HG02571 (cell line): ENCODE results near the gene PHOX2B.

ENCODE experiments used
- ATAC-seq: cut with Tn5 transposase; IDR thresholded peaks from one replicate; pipeline ENCODE4 v1.9.1; 2021; ENCODE audit warnings: mild to moderate bottlenecking, moderate library complexity; ENCODE audit not compliant: unreplicated experiment

Gene PHOX2B

DNA sequence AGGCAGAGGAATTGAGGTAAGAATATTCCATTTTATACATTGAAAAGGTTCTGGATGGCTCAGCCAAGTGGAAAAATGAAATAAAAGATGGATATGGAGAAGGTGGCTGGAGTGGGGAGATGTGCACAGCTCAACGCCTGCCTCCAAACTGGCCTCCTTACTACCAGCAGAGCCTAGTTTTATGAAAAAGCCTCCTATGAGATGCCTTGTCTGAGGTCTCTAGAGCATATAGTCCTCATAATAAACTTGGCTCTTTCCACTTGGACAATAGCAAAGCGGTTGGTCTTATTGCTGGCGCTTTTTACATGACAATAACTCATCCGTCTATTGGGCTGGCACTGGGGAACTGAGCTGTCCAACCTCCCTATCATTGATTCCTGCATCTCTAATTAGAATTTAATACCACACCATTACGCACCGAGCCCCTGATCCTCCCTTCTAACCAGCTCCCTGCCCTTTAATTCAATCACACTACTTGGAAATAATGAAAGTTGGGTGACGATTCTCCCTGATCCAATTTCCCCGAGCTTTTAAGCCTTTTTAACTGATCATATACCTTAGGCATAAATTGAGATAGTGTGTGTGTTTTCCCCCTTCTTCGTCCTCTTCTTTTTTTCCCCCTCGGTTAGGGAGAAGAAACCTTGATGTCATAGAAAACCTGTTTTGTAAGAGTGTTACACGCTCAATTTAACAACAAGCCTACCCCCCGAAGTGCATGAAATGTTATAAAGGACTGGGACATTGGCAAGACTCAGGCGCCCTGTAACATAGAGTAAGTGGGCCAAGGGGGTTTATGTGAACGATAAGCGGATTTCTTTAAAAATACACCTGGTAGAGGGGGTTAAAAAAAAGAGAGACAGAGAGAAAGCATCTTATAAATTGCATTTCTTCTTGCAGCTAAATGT is at the start of gene PHOX2B:
Gene PHOX2B, minus strand, starts transcription at position 155 of the 905 bp plus-strand sequence. Its CDS starts 115 bp downstream, at position 40.
- no peak for ATAC-seq

DNA sequence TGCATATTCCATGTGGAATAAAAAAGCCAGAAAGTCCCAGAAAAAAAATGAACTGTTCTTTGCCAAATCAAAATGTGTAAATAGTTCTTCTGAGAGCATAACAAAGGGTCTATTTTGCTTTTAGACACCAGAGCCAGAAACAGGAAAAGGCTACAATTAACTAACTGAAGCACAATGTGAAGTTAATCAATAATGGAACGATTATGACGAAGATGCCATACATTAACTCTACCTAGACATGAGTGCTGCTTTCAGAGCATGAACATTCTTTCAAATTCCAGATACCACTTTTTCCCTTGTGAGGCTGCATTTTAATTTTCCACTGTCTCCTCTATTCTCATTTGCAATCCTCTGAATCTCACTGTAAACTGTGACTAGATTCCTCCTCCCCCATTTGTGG is 48.7 kb upstream of the PHOX2B start:
- ATAC-seq: no peak

DNA sequence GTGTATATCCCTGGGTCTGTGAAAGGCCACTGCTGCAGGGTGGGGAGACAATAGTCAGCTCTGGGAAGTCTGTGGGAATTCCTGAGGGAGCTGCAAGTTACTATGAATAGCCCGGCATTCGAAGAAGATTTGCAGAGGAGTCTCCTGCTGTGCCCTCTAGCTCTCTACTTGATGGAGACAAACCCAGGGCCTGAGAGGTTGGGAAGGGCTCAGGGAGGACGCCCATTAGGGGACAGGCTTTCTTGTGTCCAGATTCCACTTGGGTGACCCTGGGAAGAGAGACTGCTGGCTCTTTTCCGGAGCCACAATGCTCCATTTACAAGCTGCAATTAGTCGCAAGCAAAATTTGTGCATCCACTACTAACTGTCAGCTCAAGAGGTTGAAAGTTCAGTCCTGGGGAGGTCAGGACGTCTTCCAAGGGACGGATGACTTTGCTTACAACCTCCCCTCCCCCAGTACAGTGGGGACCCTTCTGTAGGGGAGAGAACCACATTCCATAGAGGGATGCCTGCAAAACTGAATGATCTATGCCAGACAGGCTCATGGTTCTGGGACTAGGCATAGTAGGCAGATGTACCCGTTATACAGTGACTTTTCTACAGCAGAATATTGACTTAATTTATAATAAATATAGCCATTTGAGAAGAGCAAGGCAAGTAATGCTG is 48.2 kb upstream of the PHOX2B start:
- ATAC-seq: no peak

DNA sequence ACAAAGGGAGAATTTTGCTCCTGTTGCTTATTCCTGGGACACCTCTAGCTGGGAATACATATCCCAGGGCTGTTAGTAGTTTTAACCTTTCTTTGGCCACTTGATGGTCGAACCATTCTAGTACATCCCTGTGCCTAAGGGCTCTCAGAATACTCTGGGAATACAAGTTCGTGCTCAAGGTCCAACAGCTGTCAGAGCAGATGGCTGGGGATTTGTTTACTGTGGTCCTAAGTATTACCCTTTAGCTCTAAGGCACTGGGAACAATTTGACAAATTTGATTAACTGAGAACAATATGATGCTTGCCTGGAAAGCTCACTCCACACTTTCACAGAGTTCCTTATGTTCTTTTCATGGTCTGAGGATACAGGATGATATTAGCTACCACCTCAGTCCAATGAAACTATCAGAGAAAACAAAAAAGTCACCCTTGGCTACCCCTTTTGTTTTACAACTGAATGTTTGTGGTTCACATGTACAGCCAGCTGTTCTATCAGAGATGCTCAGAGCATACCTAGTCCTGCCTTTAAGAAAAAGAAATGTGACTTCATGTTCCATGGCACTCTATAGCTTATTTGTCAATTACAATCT is 47.4 kb upstream of the PHOX2B start:
- no peak for ATAC-seq

DNA sequence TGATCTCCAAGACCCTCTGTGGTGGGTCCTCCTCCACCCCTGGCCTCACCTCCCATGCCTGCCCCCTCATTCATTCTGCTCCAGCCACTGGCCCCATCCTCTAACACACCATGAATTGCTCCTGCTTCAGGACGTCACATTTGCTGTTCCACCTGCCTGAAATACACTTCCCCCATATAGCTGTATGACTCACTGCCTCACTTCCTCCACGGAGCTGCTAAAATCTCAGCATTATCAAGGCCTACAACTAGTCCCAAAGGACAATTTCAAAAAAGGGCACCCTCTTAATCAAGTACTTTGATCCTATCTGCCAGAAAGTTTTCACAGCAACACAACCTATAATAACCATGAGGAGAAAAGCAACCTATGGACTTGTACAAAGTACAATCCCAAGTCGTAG is 43.6 kb upstream of the PHOX2B start:
- no peak for ATAC-seq

DNA sequence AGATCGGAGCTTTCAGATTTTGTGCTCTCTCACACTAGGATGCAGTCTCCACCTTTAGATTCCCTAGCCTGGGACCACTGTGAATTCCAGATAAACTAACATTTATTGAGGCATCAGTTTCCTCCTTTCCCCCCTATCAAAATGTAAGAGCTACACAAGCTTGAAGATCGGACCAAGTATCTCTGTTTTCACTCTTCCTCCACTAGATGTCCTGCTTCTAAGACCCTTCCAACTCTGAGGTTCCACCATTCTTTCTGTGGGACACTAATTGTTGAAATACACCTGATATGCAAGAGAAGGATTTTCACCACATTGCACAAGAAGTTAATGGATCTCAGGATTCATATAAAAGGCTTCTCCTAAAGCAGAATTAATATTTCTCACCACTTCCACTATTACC is 43.0 kb upstream of the PHOX2B start:
- no peak for ATAC-seq

DNA sequence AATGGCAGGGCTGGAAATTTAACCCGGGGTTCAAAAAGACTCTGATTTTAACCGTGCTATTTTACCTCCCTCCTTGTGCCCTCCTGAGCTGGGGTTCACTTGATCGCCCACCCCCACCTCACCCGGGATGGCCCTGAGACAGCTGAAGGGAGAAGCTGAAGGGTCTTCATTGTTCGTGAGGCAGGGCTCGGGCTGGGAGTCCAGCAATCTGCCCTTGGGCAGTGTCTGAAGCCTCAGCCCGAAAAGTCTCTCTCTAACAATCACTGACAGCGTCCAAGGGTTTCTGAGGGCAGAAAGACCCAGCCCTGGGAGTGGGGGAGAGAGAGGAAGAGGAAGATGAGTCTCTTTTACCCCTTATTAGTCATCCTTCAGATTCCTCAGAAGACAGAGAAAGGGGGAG is 39.4 kb upstream of the PHOX2B start:
- ATAC-seq: no peak

DNA sequence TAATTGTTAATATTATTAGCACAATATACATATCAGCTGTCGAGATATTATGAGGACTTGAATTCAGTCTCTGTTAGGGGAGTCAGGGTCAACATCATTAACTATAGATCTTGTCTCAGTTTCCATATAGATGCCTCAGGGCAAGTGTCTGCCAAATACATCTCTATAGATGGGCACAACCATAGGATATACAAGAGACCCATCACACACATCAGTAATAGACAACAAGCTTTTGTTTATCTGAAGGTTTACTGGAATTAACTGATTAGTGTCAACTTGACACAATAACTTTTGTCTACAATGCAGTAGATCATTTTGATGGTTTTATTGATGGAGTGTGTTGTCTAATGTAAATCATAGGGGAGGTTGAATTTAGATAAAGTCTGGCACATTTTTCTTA is 37.1 kb upstream of the PHOX2B start:
- no peak for ATAC-seq

DNA sequence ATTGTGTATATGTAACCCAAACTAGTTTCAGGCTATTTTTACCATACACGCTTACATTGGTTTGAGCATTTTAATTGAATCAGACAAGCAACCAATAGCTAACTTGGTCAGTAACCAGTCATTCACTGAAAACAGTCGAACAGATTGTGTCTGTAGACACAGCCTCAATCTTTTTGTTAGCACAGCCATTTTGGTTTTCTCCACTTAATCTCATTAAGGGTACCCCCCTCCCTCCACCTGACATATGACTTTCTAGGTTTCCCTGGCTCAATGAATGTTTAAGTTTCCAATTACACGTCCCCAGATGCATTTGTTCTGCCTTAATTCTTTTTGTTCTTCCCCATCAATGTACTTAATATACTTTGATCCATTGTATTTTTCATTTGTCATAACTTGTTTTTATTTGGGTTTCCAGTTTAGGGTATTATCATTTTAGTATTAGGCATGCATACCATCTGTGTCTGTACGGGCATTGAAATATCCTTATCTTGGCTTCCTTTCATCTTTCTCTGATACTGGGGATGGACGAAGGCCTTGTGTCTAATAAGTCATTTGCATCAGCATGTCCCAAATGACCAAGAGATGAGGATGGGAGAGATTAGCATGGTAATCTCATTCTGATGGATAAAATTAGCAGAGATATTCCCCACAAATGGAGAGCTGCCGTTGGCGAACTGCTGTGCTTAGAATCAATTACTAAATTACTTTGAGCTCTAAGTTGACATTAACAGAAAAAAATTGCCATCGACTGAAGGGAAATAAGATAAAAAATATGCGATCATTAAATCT is 35.9 kb upstream of the PHOX2B start:
- no peak for ATAC-seq

DNA sequence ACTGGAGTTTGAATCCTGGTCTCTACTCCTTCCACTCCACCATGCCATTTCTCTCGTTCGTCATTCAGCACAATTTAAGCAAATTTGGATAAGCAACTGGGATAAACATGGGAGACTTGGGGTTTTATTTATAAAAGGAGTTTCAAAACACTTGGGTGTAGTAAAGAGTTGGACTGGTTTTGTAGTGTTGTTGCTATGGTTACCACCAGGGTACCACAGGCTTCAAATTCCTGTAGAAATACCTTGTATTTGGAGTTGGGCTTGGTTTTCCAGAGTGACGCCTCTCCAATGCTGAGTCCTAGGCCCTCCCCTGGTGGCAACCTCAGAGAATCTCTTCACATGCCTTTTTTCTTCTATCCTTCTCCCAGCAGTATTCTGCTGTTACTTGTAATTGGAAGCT is 27.9 kb upstream of the PHOX2B start:
- ATAC-seq: no peak

DNA sequence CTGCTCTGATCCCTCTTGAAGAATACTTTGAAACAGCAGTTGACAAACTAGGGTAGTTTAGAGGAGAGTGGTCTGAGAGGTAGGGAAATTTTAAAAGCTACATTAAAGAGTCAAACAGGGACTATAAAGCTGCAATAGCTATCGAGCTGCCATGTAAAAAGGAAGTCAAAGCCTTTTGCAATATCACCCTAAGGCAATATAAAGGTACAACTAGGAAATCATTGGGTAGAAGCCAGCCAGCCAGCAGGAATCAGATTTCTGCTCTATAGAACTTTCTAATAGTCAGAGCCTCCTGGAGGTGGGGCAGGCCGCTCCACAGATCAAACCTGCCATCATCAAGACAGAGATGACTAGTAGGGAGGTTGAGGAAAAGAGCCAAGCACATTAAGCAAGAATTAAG is 15.2 kb upstream of the PHOX2B start:
- ATAC-seq: no peak

DNA sequence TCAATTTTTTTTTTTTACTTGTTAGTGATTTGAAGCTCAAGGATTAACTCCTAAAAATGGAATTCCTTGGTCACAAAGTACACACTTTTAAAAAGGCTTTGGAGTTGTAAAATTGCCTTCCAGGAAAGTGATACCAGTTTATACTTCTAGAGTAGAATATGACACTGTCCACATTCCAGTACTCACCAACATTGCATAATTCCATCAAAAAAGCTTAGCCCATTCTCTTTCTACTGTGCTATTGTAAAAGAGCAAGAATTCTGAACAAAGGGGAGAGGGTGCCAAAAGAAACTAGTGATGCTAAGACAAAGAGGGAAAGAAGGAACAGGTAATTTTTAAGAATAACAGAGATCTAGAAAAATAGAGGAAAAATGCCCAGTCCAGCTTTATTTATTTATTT is 10.4 kb upstream of the PHOX2B start:
- no peak for ATAC-seq

DNA sequence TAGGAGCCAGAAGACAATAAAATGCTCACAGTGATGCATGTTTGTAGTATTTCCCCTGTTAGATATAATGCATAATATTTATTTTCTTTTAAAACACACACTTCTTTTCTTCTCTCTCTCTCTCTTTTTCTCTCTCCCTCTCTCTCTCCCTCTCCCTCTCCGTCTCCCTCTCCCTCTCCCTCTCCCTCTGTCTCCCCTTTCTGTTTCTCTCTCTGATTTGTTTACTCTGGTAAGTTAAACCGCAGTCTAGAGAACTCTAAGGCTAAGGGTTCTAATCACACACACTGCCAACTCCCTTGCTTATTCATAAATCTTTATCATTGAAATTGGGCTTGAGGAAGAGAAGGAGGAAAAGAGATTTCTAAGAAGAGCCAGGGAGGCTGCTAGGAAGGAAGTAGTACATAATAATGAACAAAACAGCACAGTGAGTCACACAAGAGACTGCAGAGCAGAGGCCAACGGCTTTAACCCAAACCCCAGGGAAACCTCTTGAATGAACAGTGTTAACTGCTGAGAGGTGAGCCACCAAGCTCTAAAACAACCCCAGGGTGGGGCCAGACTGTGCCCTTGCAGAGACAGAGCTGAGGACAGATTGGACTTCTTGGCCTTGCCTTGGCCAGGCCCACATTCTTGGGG is 9.1 kb upstream of the PHOX2B start:
- ATAC-seq: no peak

DNA sequence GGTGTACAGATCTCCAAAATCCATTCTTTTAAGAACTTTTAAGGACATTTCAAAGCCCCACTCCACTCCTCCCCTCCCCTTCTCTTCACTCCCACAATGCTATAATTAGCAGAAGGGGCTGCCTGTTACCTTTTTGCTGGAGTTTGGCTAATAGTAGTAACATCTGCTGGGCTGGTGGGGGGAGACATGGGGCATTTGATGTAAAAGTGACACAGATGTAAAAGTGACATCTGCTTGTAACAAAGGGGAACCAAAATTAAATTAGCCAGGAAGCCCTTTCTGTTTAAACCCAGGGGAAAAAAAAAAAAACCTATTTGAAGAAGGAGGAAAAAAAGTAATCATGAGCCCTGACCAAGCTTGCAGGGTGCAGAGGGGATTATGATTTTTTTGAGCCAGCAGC is 5.4 kb upstream of the PHOX2B start:
- no peak for ATAC-seq

DNA sequence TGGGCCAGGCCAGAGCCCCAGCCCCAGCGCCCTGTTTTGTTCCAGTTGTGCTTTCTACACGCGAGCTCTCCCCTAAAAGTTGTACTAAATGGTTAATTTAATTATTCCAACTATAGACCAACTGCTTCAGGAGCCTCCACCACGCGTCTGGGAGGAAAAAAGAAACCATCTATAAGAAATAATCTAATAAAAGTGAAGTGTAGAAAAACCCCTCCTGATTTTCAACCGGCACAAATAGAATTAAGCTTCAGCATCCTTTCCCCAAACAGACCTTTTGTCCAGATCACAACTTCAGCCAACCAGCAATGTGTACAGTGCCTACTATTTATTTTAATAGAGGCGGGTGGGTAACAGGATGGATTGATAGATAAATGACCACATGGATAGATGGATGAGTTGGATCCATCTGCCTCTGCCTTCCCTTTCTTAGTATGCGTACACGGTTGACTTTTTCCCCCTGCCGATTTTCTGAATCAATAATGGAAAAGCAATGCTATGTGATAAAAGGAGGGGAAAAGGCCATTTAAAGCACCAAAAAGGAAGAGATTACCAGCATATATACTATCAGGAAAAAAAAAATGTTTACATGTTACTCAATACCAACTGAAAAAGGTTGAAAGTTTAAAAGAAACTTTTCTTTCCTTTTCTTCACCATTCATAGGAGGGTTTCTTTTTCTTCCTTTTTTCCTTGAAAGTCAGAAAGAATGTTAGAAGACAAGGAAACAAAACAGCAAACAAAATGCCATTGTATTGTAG is 3.7 kb upstream of the PHOX2B start:
- no peak for ATAC-seq

DNA sequence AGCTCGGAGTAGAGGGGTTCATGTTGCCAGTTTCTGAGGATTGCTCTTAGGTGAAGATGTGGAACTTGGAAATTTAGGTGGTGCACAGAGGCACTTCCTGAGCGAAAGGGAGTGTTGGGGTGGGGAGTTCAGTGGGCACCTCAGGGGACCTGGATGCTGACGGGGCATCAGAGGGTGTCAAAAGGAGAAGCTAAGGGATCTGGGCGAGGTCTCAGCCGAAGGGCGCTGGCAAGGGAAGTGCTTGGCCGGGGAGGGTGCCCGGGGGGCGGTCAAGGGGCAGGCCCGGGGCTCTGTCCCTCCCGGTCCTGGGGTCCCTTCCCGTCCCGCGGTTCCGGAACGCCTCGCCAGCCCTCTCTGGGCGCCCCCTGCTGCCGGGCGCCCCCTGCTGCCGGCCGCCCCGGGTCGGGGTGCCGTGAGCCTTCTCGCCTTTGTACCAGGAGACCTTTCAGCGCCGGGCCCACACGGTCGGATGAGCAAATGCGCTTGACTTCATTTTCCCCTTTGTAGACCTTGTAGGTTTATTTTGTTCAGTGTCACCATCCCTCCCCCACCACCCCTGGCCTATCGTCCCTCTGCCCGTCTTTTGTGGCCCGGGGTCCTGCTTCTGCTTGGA is 3.0 kb upstream of the PHOX2B start:
- no peak for ATAC-seq

DNA sequence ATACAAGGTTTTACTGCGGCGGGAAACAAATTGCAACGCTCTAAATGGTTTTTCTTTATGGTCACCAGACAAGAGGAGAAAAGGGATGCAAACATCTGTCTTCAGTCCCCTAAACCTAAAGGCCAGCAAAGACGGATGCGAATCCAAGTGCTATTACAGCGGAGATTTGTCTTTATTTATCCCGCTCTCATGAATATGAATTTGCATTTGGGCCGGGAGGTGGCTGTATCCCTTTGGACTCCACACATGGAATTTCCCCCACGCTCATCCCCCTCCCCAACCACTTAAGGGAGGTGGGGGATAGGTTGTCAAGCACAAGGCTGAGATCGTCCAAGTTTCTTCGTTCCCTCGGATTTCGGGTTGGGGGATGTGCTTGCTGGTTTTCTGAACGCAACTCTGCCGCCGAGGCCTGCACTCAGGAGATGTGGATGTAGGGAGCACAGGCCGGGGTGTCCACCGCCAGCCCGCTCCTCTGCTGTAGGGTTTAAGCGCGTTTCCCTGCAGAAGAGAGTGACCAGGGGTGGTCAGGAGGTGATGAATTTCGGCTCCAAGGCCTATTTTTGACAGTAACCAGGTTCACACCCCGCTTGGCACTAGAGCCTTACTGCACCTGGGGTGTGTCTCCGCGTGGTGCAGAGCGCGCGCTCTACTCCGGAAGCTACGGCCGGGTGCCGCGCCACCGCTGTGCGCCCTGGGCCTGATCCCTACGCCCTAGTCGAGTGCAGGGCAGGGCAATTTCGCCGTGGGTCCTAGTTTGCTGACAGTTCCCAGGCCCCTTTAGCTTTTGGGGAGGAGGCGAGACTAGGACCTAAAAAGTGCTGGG is 2.3 kb upstream of the PHOX2B start:
- ATAC-seq: no peak

DNA sequence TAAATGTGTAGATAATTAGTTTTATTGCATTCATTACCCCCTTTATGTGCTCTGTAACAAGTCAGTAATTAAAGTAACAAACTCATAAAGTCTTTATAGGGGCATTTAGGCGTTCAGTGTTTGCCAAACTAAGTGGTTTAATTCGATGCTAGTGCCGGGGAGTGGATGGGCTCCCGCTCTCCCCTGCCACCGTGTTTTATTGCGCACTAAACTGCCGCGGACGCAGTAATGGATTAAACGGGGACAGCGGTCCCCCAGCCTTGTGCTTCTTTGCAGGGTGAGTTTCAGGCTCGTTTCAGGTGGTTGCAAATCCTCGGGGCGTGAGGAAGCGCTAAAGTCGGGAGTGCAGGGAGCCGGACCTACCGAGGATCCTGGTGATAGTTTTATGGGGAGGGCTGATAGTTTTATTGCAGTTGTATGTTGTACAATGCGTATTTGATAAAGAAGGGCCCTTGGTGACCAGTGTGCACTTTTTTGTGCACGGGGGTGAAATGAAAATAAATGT is 1.6 kb upstream of the PHOX2B start:
- no peak for ATAC-seq

DNA sequence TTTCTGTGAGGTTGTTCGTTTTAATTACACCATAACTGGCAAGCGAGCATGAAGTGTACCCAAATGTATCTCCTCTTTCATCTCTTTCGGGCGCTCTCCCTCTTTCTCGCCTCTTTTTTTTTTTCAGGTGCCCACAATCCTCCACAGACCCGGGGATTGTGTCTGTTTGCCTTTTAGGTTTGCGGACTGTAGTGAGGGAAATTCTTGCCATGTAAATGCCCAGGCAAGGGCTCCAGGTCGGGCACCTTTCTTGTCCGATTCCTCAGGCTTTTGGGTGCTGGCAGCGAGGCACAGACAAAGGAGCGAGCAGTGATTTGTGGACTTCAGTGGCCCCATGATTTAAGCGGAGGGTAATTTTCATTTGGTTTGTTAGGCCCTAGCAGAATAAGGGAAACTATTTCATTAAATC is 1.1 kb upstream of the PHOX2B start:
- no peak for ATAC-seq
